Measurements from ENCODE around the gene PWP2.
"Not testable (repeated sequence)": the region's sequence is repeated elsewhere in the genome, so short reads cannot be mapped to it uniquely, and the experiment has no call there.

The PWP2 gene

GRCh38 chr21:44138039-44138438 is 30.8 kb downstream of the PWP2 start:
- not testable (repeated sequence) for DNase-seq (ENCODE audit: low spot score)

GRCh38 chr21:44139787-44140551 is 32.8 kb downstream of the PWP2 start:
- DNase-seq (ENCODE audit: low spot score) = not testable (repeated sequence)

DNA sequence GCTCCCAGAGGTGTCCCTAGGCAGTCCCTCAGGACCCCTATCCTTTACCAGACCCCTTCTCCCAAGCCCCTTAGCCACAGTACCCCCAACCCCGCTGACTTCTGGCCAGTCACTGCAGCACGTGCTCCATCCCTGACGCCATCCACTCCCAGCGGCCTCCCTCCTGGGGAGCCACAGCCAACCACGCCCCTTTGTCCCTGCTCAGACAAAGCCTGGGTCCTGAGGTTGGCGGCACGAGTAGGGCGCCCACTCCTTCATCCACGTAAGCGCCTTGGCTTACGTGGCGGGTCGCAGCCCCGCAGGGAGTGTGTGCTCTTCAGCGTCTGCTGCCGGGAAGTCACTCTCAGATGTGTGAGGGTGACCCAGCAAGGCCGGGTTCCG is 33.3 kb downstream of the PWP2 start:
- DNase-seq (ENCODE audit: low spot score) = not testable (repeated sequence)

DNA sequence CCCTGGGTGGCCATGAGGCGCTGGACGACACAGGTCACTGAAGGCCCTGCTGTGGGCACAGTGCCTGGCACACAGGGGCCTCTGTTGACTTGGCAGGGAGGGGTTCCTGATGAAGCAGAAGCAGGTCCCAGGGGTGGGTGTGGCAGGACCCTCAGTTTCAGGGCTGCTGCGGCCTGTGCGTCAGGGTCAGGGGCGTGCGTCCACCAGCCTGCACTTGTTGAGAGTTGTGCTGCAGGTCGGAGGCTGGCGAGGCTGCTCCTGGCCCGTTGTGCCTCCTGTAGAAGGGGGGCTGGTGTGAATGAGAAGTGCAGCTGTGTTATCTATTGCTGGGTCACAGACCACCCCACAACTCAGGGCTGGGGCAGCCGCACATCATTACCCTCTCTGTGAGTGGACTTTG is 35.3 kb downstream of the PWP2 start:
- DNase-seq (ENCODE audit: low spot score) = not testable (repeated sequence)

DNA sequence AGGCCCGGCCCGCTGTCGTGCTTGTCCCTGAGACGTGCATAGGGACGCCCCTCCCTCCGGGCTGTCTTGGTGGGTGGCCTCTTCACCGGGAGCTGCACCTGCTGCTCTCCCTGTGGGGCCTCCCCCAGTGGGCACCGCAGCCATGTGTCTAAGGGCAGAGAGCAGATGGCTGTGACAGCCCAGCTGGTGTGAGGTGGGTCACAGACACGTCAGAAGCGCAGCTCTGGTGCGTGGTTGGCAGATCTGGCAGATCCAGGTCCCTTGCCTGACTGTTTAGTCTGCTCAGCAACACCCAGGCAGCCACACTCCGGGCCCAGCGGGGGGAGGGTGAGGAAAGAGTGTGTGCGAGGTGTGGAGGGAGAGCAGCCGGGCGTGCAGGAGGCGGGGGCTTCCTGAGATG is 36.2 kb downstream of the PWP2 start:
- not testable (repeated sequence) for DNase-seq (ENCODE audit: low spot score)

- DNase-seq (ENCODE audit: low spot score) = not testable (repeated sequence)
Observed at GRCh38 chr21:44143996-44144395, 36.8 kb downstream of the PWP2 start.

DNA sequence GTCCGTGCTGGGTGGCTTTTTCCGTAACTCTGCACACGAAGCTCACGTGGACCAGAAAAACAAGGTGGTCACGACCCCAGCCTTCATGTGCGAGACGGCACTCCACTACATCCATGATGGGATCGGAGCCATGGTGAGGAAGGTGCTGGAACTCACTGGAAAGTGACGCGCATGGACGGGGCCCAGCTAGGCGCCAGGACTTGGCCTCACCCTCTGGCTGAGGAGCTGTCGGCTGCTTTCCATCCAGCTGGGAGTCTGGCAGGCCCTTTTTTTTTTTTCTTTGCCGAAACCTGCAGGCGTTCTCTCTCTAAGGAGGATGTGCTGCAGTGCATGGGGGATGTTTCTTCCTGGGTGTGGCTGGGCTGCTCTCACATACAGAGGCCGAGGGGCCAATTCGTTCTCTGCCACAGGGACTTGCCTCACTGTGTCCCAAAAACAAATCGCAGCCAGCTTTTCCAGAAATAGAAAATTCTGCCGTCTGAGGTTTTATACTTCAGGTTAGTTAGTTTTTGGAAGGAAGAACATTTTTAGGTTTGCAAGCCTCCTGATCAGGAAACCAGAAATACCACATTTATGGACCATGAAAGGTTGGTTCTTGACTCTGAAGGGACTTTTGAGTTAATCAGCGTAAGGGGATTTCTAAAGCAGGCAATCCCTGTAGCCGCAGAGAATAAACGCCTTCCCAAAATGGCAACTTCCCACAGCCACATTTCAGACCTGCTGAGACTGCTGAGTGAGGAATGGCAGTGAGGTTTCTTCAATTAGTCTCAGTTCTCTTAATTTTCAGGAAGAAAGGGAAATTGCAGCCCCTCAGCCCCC is 37.8 kb downstream of the PWP2 start:
- not testable (repeated sequence) for DNase-seq (ENCODE audit: low spot score)

DNA sequence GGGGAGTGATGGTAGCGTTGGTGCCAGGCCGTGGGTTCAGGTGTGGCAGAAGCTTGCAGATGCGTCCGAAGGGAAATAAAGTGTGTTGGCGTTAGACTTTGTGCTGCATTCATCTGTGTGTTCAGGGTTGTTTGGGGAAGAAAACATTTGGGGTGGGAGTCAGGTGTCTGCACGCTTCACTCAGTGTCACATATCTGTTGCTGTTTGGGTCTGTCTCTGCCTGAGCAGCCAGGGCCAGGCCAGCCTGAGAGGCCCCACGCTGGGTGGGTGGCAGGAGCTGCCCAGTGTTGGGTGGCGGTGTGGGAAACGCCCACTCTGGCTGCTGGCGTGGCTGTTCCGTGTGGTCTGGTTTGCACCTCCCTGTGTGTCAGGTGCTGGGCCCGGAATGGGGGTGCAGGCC is 38.4 kb downstream of the PWP2 start:
- DNase-seq (ENCODE audit: low spot score) = not testable (repeated sequence)

DNA sequence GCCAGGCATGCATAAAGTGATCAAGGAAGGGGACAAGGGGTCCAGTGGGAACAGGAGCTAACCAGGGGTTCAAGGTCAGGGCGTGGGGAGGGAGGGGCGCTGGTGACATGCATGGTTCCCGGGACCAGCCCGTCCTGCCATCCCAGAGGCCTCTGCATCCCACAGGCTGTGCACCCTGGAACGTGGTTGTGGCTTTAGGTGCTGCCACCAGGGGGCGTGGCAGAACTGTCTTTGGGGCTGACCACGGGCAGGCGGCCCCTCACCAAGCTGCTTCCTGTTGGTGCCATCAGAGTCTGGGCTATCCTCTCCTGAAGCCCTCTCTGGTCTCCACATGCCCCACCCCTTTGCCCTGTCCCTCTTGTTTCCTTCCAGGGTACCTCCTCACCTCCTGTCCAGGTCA is 39.9 kb downstream of the PWP2 start:
- not testable (repeated sequence) for DNase-seq (ENCODE audit: low spot score)

GRCh38 chr21:44150255-44150654 is 43.1 kb downstream of the PWP2 start:
- not testable (repeated sequence) for DNase-seq (ENCODE audit: low spot score)

- DNase-seq (ENCODE audit: low spot score) = not testable (repeated sequence)
Observed at GRCh38 chr21:44153214-44153888, 46.2 kb downstream of the PWP2 start.

GRCh38 chr21:44153889-44154228 is 46.7 kb downstream of the PWP2 start:
- DNase-seq (ENCODE audit: low spot score) = not testable (repeated sequence)

- not testable (repeated sequence) for DNase-seq (ENCODE audit: low spot score)
Observed at GRCh38 chr21:44154816-44155230, 47.6 kb downstream of the PWP2 start.

GRCh38 chr21:44155231-44155993 is 48.2 kb downstream of the PWP2 start:
- not testable (repeated sequence) for DNase-seq (ENCODE audit: low spot score)

DNA sequence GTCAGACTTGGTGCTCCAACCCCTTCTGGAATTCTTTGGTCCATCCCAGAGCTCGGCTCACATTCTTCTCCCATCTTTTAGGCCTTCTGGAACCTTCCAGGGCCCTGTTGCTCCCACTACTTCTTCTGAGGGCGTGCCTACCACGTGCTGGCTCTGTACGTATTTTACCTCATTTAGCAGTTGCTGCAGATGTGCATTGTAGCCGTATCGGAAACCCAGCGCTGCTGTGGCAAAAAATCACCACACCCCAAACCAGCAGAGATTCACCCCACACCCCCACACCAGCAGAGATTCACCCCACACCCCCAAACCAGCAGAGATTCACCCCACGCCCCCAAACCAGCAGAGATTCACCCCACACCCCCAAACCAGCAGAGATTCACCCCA is 48.8 kb downstream of the PWP2 start:
- not testable (repeated sequence) for DNase-seq (ENCODE audit: low spot score)

GRCh38 chr21:44157439-44158081 is 50.4 kb downstream of the PWP2 start:
- DNase-seq (ENCODE audit: low spot score) = not testable (repeated sequence)

- DNase-seq (ENCODE audit: low spot score) = not testable (repeated sequence)
Observed at GRCh38 chr21:44158082-44158468, 50.9 kb downstream of the PWP2 start.

- not testable (repeated sequence) for DNase-seq (ENCODE audit: low spot score)
Observed at GRCh38 chr21:44159349-44160297, 52.4 kb downstream of the PWP2 start.

- not testable (repeated sequence) for DNase-seq (ENCODE audit: low spot score)
Observed at GRCh38 chr21:44160298-44160672, 53.1 kb downstream of the PWP2 start.

GRCh38 chr21:44160821-44161220 is 53.6 kb downstream of the PWP2 start:
- not testable (repeated sequence) for DNase-seq (ENCODE audit: low spot score)

Measured in germinal center (tissue), 1 donor.